NK-92 treated with Interleukin-12 subunit alpha and Interleukin-12 subunit beta, amount 100 ng/mL, for 24 hours (cell line): Measurements from ENCODE around the gene HOXA3.

ENCODE experiments used
- DNase-seq: peaks from one replicate; lab custom pipeline; 2025; lab: John Stamatoyannopoulos, UW

The HOXA3 gene

GRCh38 chr7:27101957-27102580 is 50.3 kb downstream of the HOXA3 start:
- no peak for DNase-seq

GRCh38 chr7:27101171-27101956 is 51.0 kb downstream of the HOXA3 start:
- no peak for DNase-seq

GRCh38 chr7:27100694-27101170 is 51.7 kb downstream of the HOXA3 start:
- DNase-seq: no peak

- DNase-seq: no peak
These were observed 52.7 kb downstream of the HOXA3 start for GRCh38 chr7:27099453-27100370.

DNA sequence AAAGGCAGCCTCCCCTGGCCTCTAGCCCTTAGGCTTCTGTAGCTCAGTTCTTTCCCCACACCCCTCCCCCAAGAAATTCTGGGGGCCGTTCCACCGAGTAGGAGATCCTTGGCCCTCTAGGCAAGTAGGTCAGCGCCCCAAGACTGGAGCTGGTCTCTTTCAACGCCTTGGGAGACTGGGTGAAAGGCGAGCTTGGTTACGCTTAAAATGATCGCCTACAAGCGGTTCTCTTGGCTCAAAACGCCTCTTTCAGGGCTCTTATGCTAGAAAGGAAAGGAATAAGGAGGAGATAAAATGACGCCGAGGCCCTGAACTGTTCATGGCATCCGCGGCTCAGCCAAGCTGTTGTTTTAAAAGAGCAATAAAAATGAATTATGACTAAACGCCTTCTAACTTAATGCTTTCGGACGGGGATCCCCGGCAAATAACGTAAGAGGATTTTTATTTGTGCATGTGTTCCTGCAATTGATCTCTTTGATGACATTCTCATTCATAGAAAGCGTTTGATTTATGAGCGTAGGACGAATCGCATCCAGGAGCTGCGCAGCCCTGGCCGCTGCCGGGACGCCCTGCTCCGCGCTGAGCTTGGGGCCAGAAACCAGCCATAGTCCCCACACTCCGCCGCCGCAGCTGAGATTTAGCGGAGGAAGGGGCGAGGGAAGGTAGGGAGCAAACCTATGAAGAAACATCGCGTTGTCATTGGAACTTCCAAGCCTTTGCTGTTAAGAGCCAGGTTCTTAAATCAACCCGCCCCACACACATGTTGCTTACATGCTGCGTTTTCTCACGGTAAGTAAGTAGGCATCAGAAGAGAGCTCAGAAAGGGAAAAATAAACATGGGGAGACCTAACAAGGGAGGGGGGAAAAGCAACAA is 53.6 kb downstream of the HOXA3 start:
- no peak for DNase-seq

GRCh38 chr7:27097686-27098577 is 54.5 kb downstream of the HOXA3 start:
- DNase-seq: no peak

DNA sequence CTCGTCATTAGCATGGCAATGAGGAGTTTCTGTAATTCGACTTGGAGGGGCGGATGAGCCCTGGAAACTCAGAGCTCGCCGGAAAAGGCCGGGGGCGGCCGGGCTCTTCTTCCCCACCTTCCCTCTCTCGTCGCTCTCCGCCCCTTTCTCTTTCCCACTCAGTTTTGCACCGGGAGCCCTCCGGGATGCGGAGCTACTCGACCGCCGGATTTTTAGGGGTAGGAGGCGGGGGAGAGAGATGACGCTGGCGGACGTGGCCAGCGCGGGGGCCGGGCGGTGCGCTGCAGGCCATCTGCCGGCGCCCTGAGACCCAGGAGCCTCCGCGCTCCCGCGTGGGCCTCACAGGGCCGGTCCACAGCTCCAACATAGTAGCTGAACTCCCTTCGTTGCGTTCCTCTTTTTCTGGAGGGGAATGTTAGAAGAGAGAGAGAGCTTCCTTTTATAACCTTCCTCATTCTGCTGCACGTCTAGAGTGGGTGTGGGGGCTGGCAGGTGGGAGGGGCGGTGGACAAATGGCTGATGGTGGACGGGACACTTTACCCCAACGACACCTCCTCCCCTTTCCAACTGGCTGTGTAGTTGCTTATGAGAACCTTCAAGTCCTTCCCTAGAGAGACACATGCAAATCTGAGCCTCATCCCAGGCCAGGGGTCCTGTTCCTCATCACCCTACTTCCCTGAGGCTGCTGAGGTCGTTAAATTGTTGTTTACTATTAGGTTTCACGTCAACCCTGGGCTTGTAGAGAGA is 55.4 kb downstream of the HOXA3 start:
- DNase-seq: no peak

DNA sequence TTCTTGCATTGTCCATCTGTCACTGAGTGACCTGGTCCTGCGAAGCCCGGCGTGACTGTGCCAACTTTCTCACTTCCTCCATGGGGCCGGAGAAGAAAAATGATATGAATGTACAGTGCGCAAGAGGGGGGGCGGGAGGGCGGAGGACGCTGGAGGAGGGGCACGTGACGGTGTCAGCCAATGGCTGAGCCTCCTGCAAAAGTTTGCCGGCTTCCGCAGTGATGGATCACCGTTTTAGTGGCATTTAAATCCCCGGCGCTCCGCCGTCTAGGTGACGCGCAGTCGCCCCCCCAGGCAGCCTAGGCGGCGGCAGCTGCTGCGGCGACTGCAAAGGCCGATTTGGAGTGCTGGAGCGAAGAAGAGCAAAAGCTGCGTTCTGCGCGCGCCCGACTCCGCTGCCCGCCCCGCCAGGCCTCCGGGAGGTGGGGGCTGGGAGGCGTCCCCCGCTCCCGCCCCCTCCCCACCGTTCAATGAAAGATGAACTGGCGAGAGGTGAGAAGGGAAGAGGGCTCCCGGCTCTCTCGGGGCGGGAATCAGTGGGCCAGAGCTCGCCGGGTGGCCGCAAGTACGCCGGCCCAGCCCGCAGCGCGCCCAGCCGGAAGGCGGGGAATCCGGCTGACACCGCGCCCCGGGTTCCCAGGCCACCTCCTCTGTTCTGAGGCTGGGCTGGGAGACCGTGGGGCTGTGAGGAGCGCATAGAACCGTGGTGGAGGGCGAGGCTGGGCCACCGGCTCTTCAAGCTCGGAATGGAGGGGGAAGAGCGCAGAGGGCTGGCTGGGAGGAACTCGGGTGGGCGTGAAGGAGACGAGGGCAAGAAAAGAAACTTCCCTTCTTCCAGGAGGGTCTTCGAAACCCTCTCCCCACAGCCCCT is 56.3 kb downstream of the HOXA3 start, which contains the start of gene HOXA1:
TSS of gene HOXA1 (minus strand) at position 104 of the 871 bp plus-strand sequence. CDS start at position 16, 88 bp downstream.
- peak; percentile 79 for DNase-seq

DNA sequence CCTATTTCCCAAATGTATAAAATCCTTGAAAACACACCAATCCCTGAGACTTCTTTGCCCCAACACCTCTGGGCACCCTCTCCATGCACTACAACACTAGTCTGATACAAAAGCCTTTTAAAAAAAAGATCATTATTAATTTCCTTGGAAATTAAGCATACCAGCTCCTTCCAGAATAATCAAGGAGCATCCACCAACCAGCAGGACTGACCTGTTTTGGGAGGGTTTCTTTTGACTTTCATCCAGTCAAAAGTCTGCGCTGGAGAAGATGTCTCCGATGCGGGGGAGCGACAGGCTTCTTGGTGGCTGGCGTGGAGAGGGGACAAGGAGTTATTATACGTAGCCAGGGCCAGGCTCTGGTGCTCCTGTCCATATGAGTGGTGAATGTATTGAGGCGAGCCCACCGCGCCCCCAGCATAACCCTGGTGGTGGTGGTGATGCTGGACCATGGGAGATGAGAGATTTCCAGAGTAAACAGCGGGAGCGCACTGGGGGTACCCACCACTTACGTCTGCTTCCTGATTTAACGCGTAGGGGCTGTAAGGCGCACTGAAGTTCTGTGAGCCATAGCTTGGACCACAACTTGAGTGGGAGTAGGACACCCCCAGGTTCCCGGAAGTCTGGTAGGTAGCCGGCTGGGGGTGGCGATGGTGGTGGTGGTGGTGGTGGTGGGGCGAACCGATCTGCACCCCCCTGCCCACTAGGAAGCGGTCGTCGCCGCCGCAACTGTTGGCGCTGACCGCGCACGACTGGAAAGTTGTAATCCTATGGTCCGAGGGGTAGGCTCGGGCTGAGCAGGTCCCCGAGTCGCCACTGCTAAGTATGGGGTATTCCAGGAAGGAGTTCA is 57.1 kb downstream of the HOXA3 start:
- peak; percentile 49 for DNase-seq

- no peak for DNase-seq
These were observed 57.9 kb downstream of the HOXA3 start for GRCh38 chr7:27094304-27095049.

DNA sequence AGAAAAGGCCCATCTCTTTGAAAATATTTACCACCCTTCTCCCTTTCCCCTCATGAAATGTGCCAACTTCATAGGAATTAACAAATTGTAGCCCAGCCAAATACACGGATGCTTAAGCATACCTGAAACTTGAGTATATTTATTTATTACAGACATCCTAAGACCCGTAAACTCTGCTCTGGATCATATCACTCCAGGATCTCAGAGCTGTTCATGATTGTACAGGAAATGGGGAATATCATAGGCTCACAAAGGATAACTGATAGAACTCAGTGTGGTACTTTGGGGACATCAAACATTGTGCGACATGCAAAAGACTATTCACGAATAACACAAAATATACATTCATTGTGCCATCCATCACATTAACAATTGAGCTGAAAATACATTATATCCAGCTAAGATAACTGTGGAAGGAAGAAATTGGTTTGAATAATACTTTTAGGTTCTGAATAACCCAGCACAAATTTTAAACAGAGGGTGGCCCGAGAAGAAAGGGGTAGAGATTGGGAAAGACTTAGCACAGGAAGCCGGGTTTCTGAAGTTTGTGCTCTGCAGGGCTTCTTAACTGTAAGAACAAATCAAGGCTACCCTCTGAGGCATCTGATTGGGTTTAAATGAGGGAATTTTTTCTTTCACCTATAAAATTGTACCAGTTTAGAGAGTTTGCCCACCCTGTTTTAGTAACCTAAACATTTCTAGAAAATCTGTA is 59.0 kb downstream of the HOXA3 start:
- no peak for DNase-seq

DNA sequence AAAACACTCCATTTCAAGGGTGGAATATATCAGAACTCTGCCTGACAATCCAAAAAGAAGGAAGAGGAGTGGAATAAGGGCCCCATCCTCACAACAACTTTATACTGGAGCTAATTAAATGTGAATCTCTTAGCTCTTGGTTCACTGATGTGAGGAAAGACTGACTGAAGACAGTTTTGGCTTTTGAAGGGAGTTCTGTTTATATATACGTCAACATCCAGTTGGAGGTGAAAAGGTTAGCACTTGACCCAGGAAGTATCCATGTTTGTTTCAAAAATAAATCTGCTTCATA is 59.6 kb downstream of the HOXA3 start:
- DNase-seq: no peak

DNA sequence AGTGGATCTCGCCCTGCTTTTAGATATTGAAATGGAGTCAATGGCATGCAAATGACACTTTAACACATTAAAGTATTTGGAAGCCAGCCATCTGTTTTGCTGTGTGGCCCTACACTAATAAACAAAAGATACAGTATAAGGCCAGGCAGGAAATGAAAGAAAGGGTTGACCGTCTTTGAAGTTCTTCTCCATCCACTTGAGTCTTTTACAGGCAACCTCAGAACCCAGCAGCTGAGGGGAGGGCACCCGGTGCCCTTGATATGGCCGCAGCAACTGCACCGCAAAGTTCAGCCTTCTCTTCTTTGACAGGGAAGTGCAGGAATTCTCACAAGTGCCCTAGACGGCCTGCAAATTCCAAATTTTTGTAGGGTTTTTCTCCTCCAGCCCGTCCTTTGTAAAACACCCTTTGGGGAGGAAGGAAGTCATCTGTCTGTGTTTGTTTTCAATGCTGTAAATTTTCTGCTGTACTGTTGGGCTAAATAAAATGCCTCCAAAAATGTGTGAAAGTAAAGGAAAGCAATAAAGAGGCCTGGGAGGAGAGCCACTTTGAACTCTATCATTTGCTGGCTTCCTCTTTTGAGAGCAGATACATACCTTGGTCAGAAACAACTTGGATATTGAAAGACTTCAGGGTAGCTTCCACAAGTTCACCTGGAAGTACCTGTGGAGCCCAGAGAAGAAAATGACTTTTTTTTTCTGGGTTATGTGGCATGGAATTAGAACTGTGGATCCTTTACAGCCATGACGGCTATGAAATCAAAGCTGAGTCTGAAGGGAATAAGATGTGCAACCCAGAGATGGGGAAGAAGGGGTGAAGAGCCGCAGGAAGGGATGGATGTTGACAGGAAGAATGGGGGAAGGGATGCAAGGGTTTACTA is 60.2 kb downstream of the HOXA3 start:
- DNase-seq: no peak

- no peak for DNase-seq
These were observed 61.3 kb downstream of the HOXA3 start for GRCh38 chr7:27091105-27091504.
